A673 (cell line): Measurements from ENCODE around the gene LAMA2.

Source experiments
- CTCF ChIP-seq: fragments of 300-800, 200-600 bp; sonication (generic); conservative IDR thresholded peaks from 2 replicates; pipeline ENCODE4 v1.5.1; 2017; ENCODE audit warnings: low read depth, mild to moderate bottlenecking, antibody characterized with exemption, low read length, moderate library complexity, mixed read lengths
- EZH2 ChIP-seq: fragments of 200-600 bp; sonication (generic); IDR thresholded peaks from 2 replicates; pipeline ENCODE4 v1.6.1; 2017; ENCODE audit warnings: borderline replicate concordance, low read depth, mild to moderate bottlenecking, mixed read lengths, antibody characterized with exemption, low read length; ENCODE audit not compliant: poor library complexity, severe bottlenecking

- TF ChIP-seq CTCF (no peak), EZH2 (no peak)
Observed at GRCh38 chr6:129280749-129281148, 397.8 kb downstream of the LAMA2 start.
